PC-3 (cell line): ENCODE measurements around the gene BCAS3. TPM values are rescaled to one million over a fixed set of nuclear protein-coding genes. Genes with fewer than 3 reads are reported as not detected.

Experiments
- ATAC-seq: fragments of 200-7000 bp; cut with Tn5 transposase; 2 replicates; pipeline ENCODE4 v1.9.1; 2020; ENCODE audit warnings: mild to moderate bottlenecking, moderate library complexity
- BruUV-seq: library from RNA; stranded (reverse); fragments of 400-500 nt; replicated peaks from 2 replicates; lab custom pipeline; 2021; lab: Mats Ljungman, UMichigan
- CTCF ChIA-PET: fragments of 300-600 bp; sonication (Branson Sonifier 250); formaldehyde crosslinking; loops from one replicate; lab custom pipeline; 2022; ENCODE audit warnings: antibody characterized with exemption; lab: Charles Lee
- POLR2A ChIA-PET: fragments of 300-600 bp; sonication (Branson Sonifier 250); formaldehyde crosslinking; loops from one replicate; lab custom pipeline; 2022; ENCODE audit warnings: antibody characterized with exemption; ENCODE audit not compliant: unreplicated experiment; lab: Charles Lee
- DNase-seq: peaks from one replicate; pipeline ENCODE4 v3.0.0-alpha.2; 2015
- H2AFZ ChIP-seq: fragments of 300-600 bp; sonication (generic); 2 replicates; pipeline ENCODE4 v1.6.0; 2016; ENCODE audit warnings: antibody characterized with exemption, low read length
- H3F3A ChIP-seq: fragments of 300-600 bp; sonication (generic); one replicate; pipeline ENCODE4 v1.6.0; 2017; ENCODE audit warnings: antibody characterized with exemption, low read length, control low read depth, mild to moderate bottlenecking; ENCODE audit not compliant: unreplicated experiment
- H3K27ac ChIP-seq: fragments of 300-600 bp; sonication (generic); 2 replicates; pipeline ENCODE4 v1.5.1; 2016; ENCODE audit warnings: mild to moderate bottlenecking, low read length
- H3K27me3 ChIP-seq: fragments of 300-600 bp; sonication (generic); 2 replicates; pipeline ENCODE4 v1.6.1; 2016; ENCODE audit warnings: low read length, mixed read lengths
- H3K36me3 ChIP-seq: fragments of 300-600 bp; sonication (generic); 2 replicates; pipeline ENCODE4 v1.6.1; 2016; ENCODE audit warnings: low read depth, mixed run types, low read length, mixed read lengths
- H3K4me1 ChIP-seq: fragments of 300-600 bp; sonication (generic); 2 replicates; pipeline ENCODE4 v1.5.1; 2016; ENCODE audit warnings: low read length; ENCODE audit not compliant: insufficient read depth
- H3K4me2 ChIP-seq: fragments of 300-600 bp; sonication (generic); 2 replicates; pipeline ENCODE4 v1.6.0; 2016; ENCODE audit warnings: low read length
- H3K4me3 ChIP-seq: fragments of 300-600 bp; sonication (generic); 2 replicates; pipeline ENCODE4 v1.5.1; 2016; ENCODE audit warnings: mild to moderate bottlenecking, low read length, mixed read lengths
- H3K79me2 ChIP-seq: fragments of 300-600 bp; sonication (generic); 2 replicates; pipeline ENCODE4 v1.6.1; 2017; ENCODE audit warnings: low read length, mixed read lengths
- H3K9ac ChIP-seq: fragments of 300-600 bp; sonication (generic); 2 replicates; pipeline ENCODE4 v1.6.0; 2016; ENCODE audit warnings: mild to moderate bottlenecking, low read length
- H3K9me2 ChIP-seq: fragments of 300-600 bp; sonication (generic); replicated peaks from 2 replicates; pipeline ENCODE4 v1.6.1; 2016; ENCODE audit warnings: mixed run types, low read length, mixed read lengths
- H3K9me3 ChIP-seq: fragments of 300-600 bp; sonication (generic); 2 replicates; pipeline ENCODE4 v1.6.1; 2016; ENCODE audit warnings: low read length, mixed read lengths
- H4K20me1 ChIP-seq: fragments of 300-600 bp; sonication (generic); 2 replicates; pipeline ENCODE4 v1.6.1; 2016; ENCODE audit warnings: low read length, mixed read lengths
- EZH2 ChIP-seq: fragments of 300-600 bp; sonication (generic); IDR thresholded peaks from one replicate; pipeline ENCODE4 v1.6.1; 2017; ENCODE audit warnings: antibody characterized with exemption, mild to moderate bottlenecking, low read length; ENCODE audit not compliant: unreplicated experiment
- EZH2phosphoT487 ChIP-seq: fragments of 300-600 bp; sonication (generic); IDR thresholded peaks from 2 replicates; pipeline ENCODE4 v1.6.1; 2018; ENCODE audit warnings: mild to moderate bottlenecking, antibody characterized with exemption, low read length, borderline replicate concordance
- intact Hi-C: fragments of 100-400 bp; cut with micrococcal nuclease; formaldehyde crosslinking; loops from 2 replicates; pipeline ENCODE4 v1.9.0; 2023
- total RNA-seq: library from RNA; depleted of rRNA; stranded (reverse); fragments of >200 nt; gene quantifications from 2 replicates; pipeline ENCODE4 v1.2.3, GENCODE V29; 2014
- TF ChIP-seq, protein P1 (sequence below): fragments of 300-600 bp; sonication (generic); conservative IDR thresholded peaks from 2 replicates; pipeline ENCODE4 v1.5.1; 2017; ENCODE audit warnings: antibody characterized with exemption, low read depth, mild to moderate bottlenecking, low read length

Gene BCAS3
- total RNA-seq, 1 experiment from 2014 or later = 25.9 TPM

- Histone ChIP-seq H3K9me3 (no peaks in the 10 kb centered on the region), H3K4me1 (no peaks in the 10 kb centered on the region), H3K27ac (no peak overlapping the region), H3K4me2 (no peak overlapping the region), H3K9ac (no peak overlapping the region), H3K27me3 (no peaks in the 10 kb centered on the region), H3K4me3 (no peak overlapping the region), H3K9me2 (no peaks in the 10 kb centered on the region), H3F3A (no peaks in the 10 kb centered on the region), H2AFZ (no peak overlapping the region), H3K79me2 (no peaks in the 10 kb centered on the region), H4K20me1 (no peaks in the 10 kb centered on the region), H3K36me3 (no peaks in the 10 kb centered on the region)
- intact Hi-C loops = no loop called here
- ChIA-PET CTCF (no interaction called here), POLR2A (no interaction called here)
- TF ChIP-seq EZH2phosphoT487 (no peak), EZH2 (no peak)
- TF ChIP-seq, protein P1, sequence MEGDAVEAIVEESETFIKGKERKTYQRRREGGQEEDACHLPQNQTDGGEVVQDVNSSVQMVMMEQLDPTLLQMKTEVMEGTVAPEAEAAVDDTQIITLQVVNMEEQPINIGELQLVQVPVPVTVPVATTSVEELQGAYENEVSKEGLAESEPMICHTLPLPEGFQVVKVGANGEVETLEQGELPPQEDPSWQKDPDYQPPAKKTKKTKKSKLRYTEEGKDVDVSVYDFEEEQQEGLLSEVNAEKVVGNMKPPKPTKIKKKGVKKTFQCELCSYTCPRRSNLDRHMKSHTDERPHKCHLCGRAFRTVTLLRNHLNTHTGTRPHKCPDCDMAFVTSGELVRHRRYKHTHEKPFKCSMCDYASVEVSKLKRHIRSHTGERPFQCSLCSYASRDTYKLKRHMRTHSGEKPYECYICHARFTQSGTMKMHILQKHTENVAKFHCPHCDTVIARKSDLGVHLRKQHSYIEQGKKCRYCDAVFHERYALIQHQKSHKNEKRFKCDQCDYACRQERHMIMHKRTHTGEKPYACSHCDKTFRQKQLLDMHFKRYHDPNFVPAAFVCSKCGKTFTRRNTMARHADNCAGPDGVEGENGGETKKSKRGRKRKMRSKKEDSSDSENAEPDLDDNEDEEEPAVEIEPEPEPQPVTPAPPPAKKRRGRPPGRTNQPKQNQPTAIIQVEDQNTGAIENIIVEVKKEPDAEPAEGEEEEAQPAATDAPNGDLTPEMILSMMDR = no peak
- DNase-seq = no peak
- no peak for ATAC-seq
- BruUV-seq = no TSS peak
These were observed 333.6 kb downstream of the BCAS3 start for GRCh38 chr17:61011251-61011650.

DNA sequence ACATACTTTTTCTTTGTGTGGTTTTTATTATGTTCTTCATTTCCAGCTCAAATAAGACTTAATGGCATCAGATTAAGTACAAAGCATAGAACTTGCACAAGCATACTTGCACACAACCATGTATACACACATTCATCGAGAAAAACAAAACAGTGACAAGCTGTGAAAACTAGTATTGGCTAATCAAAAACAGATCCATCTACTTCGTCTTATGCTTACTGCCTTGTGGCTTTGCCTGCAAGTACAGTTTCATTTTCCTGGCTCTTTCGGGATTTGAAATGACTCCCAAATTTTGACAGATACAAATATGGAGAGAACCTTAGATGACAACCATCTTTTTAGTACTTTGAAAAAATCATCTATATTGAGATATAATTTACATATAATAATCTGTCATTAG, 338.3 kb downstream of the BCAS3 start:
- no peak overlapping the region for H3K4me3 ChIP-seq
- no peak overlapping the region for H3K9ac ChIP-seq
- no peaks in the 10 kb centered on the region for H3K9me2 ChIP-seq
- H3K79me2 ChIP-seq = no peaks in the 10 kb centered on the region
- TF ChIP-seq, protein P1 = no peak
- TF ChIP-seq EZH2 = no peak
- TF ChIP-seq EZH2phosphoT487 = no peak
- no peaks in the 10 kb centered on the region for H3K4me1 ChIP-seq
- no peaks in the 10 kb centered on the region for H3K9me3 ChIP-seq
- intact Hi-C loops = no loop called here
- H3K27me3 ChIP-seq = no peaks in the 10 kb centered on the region
- CTCF ChIA-PET = no interaction called here
- H3K36me3 ChIP-seq = no peaks in the 10 kb centered on the region
- no peaks in the 10 kb centered on the region for H4K20me1 ChIP-seq
- DNase-seq (no peak), ATAC-seq (no peak)
- H2AFZ ChIP-seq = no peak overlapping the region
- no peak overlapping the region for H3K4me2 ChIP-seq
- no peaks in the 10 kb centered on the region for H3F3A ChIP-seq
- BruUV-seq = no TSS peak
- H3K27ac ChIP-seq = no peak overlapping the region
- POLR2A ChIA-PET = no interaction called here

GRCh38 chr17:61017317-61018006, 339.8 kb downstream of the BCAS3 start:
- no peak overlapping the region for H3K4me3 ChIP-seq
- POLR2A ChIA-PET = no interaction called here
- DNase-seq (no peak), ATAC-seq (no peak)
- no peaks in the 10 kb centered on the region for H3K27me3 ChIP-seq
- no peak overlapping the region for H3K4me2 ChIP-seq
- CTCF ChIA-PET = no interaction called here
- no TSS peak for BruUV-seq
- no peaks in the 10 kb centered on the region for H4K20me1 ChIP-seq
- no peak for TF ChIP-seq EZH2
- TF ChIP-seq EZH2phosphoT487 = no peak
- TF ChIP-seq, protein P1 = no peak
- no peaks in the 10 kb centered on the region for H3K9me3 ChIP-seq
- H3K36me3 ChIP-seq = no peaks in the 10 kb centered on the region
- no peak overlapping the region for H3K27ac ChIP-seq
- H3K9me2 ChIP-seq = no peaks in the 10 kb centered on the region
- H2AFZ ChIP-seq = no peak overlapping the region
- intact Hi-C loops = no loop called here
- H3K9ac ChIP-seq = no peak overlapping the region
- no peaks in the 10 kb centered on the region for H3K79me2 ChIP-seq
- H3F3A ChIP-seq = no peaks in the 10 kb centered on the region
- H3K4me1 ChIP-seq = no peaks in the 10 kb centered on the region
